Measurements from ENCODE around the gene CSRNP3. TPM values are rescaled to one million over a fixed set of nuclear protein-coding genes. Genes with fewer than 3 reads are reported as not detected.

CSRNP3 gene
- total RNA-seq, 3 donors from 2014 or later, result not detected

- no peak for DNase-seq
- H3K27me3 Mint-ChIP-seq (ENCODE audit: low read depth), result no peaks in the 10 kb centered on the region
These were observed 229.0 kb downstream of the CSRNP3 start for GRCh38 chr2:165698444-165698884.

GRCh38 chr2:165699946-165700345 is 230.4 kb downstream of the CSRNP3 start:
- no peaks in the 10 kb centered on the region for H3K4me1 Mint-ChIP-seq (ENCODE audit: low read depth)
- H3K4me3 Mint-ChIP-seq, result no peak overlapping the region
- no peaks in the 10 kb centered on the region for H3K9me3 Mint-ChIP-seq
- no peaks in the 10 kb centered on the region for H3K36me3 Mint-ChIP-seq (ENCODE audit: insufficient read depth)
- ATAC-seq (no peak), DNase-seq (no peak)
- H3K27me3 Mint-ChIP-seq (ENCODE audit: low read depth), result peaks cover 4% of the 10 kb centered on the region

More at GRCh38 chr2:165698444-165698884, 229.0 kb downstream of the CSRNP3 start:
- Mint-ChIP-seq H3K4me3 (no peak overlapping the region), H3K36me3 (ENCODE audit: insufficient read depth) (no peaks in the 10 kb centered on the region), H3K9me3 (no peaks in the 10 kb centered on the region), H3K4me1 (ENCODE audit: low read depth) (no peaks in the 10 kb centered on the region)
- ATAC-seq, result no peak

GRCh38 chr2:165700531-165700930 is 231.0 kb downstream of the CSRNP3 start:
- DNase-seq, result no peak
- Mint-ChIP-seq H3K4me1 (ENCODE audit: low read depth) (no peaks in the 10 kb centered on the region), H3K9me3 (no peaks in the 10 kb centered on the region), H3K27me3 (ENCODE audit: low read depth) (peaks cover 4% of the 10 kb centered on the region), H3K36me3 (ENCODE audit: insufficient read depth) (no peaks in the 10 kb centered on the region), H3K4me3 (no peak overlapping the region)
- no peak for ATAC-seq

- Mint-ChIP-seq H3K9me3 (no peaks in the 10 kb centered on the region), H3K4me1 (ENCODE audit: low read depth) (no peaks in the 10 kb centered on the region), H3K27me3 (ENCODE audit: low read depth) (peaks cover 4% of the 10 kb centered on the region), H3K36me3 (ENCODE audit: insufficient read depth) (no peaks in the 10 kb centered on the region), H3K4me3 (no peak overlapping the region)
- ATAC-seq (no peak), DNase-seq (no peak)
These were observed 231.6 kb downstream of the CSRNP3 start for GRCh38 chr2:165701147-165701546.

- no peak for DNase-seq
- no peak for ATAC-seq
- Mint-ChIP-seq H3K9me3 (no peaks in the 10 kb centered on the region), H3K4me3 (no peak overlapping the region), H3K27me3 (ENCODE audit: low read depth) (peaks cover 7% of the 10 kb centered on the region), H3K36me3 (ENCODE audit: insufficient read depth) (no peaks in the 10 kb centered on the region), H3K4me1 (ENCODE audit: low read depth) (no peaks in the 10 kb centered on the region)
These were observed 237.5 kb downstream of the CSRNP3 start for GRCh38 chr2:165706960-165707487.

- Mint-ChIP-seq H3K27me3 (ENCODE audit: low read depth) (peaks cover 6% of the 10 kb centered on the region), H3K9me3 (no peaks in the 10 kb centered on the region), H3K36me3 (ENCODE audit: insufficient read depth) (no peaks in the 10 kb centered on the region), H3K4me3 (no peak overlapping the region), H3K4me1 (ENCODE audit: low read depth) (no peaks in the 10 kb centered on the region)
- ATAC-seq (no peak), DNase-seq (no peak)
These were observed 246.6 kb downstream of the CSRNP3 start for GRCh38 chr2:165716091-165716490.

- Mint-ChIP-seq H3K4me3 (no peak overlapping the region), H3K36me3 (ENCODE audit: insufficient read depth) (no peaks in the 10 kb centered on the region), H3K9me3 (no peaks in the 10 kb centered on the region), H3K27me3 (ENCODE audit: low read depth) (peaks cover 7% of the 10 kb centered on the region), H3K4me1 (ENCODE audit: low read depth) (no peaks in the 10 kb centered on the region)
- no peak for DNase-seq
- ATAC-seq, result no peak
These were observed 249.2 kb downstream of the CSRNP3 start for GRCh38 chr2:165718610-165719210.

GRCh38 chr2:165720511-165720910 is 251.0 kb downstream of the CSRNP3 start:
- ATAC-seq (no peak), DNase-seq (no peak)
- H3K36me3 Mint-ChIP-seq (ENCODE audit: insufficient read depth), result no peaks in the 10 kb centered on the region
- no peak overlapping the region for H3K4me3 Mint-ChIP-seq
- no peaks in the 10 kb centered on the region for H3K4me1 Mint-ChIP-seq (ENCODE audit: low read depth)
- H3K27me3 Mint-ChIP-seq (ENCODE audit: low read depth), result peaks cover 9% of the 10 kb centered on the region
- H3K9me3 Mint-ChIP-seq, result no peaks in the 10 kb centered on the region

- H3K4me3 Mint-ChIP-seq, result no peak overlapping the region
- DNase-seq (no peak), ATAC-seq (peak; percentile 37 to 59)
- H3K4me1 Mint-ChIP-seq (ENCODE audit: low read depth), result peaks cover 1% of the 10 kb centered on the region
- H3K27me3 Mint-ChIP-seq (ENCODE audit: low read depth), result peaks cover 5% of the 10 kb centered on the region
- H3K9me3 Mint-ChIP-seq, result no peaks in the 10 kb centered on the region
- no peaks in the 10 kb centered on the region for H3K36me3 Mint-ChIP-seq (ENCODE audit: insufficient read depth)
These were observed 255.9 kb downstream of the CSRNP3 start for GRCh38 chr2:165725421-165725820.

Other genes with a start within 250 kb of the CSRNP3 start
- gene SCN2A, start 230.3 kb upstream of the CSRNP3 start, total RNA-seq, result under 1 TPM in 1 of 3 donors, not detected in 2; 0.05 TPM

All from activated T-cell treated with anti-CD3 and anti-CD28 coated beads, Interleukin-2, amount 50 U/mL, for 4 hours (primary cell).